ENCODE data around the gene DHRS4L2. TPM values are rescaled to one million over a fixed set of nuclear protein-coding genes. Genes with fewer than 3 reads are reported as not detected.
"Not testable (repeated sequence)": the region's sequence is repeated elsewhere in the genome, so short reads cannot be mapped to it uniquely, and the experiment has no call there.

DHRS4L2 gene
- total RNA-seq, 2 donors from 2014 or later: 10.6 to 17.6 TPM

DNA sequence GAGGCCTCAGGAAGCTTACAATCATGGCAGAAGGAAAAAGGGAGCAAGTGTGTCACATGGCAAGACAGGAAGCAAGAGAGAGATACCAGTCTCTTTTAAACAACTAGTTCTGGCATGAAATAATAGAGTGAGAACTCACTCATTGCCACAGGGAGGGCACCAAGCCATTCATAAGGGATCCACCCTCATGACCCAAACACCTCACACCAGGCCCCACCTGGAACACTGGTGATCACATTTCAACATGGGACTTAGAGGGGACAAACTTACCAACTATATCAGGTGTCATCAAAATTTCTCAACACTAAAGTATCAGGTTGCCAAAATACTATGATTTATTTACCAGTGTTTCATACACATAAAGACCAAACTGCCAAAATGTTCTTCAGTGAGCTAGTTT lies 7.3 kb downstream of the DHRS4L2 start:
- not testable (repeated sequence) for H3K27ac ChIP-seq; H3K36me3 ChIP-seq; DNase-seq (ENCODE audit: low spot score); H3K4me3 ChIP-seq; H3K4me1 ChIP-seq; H3K9me3 ChIP-seq; H3K27me3 ChIP-seq

- not testable (repeated sequence) for H3K36me3 ChIP-seq; H3K4me3 ChIP-seq; H3K27me3 ChIP-seq; H3K9me3 ChIP-seq; H3K27ac ChIP-seq; H3K4me1 ChIP-seq; DNase-seq (ENCODE audit: low spot score)
Measured at GRCh38 chr14:23996825-23997224, 8.1 kb downstream of the DHRS4L2 start.

DNA sequence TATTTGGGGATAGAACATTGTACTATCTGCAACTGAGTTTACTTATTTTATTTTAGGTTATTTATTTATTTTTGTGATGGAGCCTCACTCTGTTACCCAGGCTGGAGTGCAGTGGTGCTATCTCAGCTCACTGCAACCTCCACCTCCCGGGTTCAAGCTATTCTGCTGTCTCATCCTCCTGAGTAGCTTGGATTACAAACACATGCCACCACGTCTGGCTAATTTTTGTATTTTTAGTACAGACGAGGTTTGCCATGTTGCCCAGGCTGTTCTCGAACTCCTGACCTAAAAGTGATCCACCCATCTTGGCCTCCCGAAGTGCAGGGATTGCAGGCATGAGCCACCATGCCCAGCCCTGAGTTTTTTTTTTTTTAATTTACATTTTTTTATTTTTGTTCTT lies 10.9 kb downstream of the DHRS4L2 start:
- H3K4me3 ChIP-seq; H3K27me3 ChIP-seq; H3K27ac ChIP-seq; DNase-seq (ENCODE audit: low spot score); H3K4me1 ChIP-seq; H3K36me3 ChIP-seq; H3K9me3 ChIP-seq: not testable (repeated sequence)

DNA sequence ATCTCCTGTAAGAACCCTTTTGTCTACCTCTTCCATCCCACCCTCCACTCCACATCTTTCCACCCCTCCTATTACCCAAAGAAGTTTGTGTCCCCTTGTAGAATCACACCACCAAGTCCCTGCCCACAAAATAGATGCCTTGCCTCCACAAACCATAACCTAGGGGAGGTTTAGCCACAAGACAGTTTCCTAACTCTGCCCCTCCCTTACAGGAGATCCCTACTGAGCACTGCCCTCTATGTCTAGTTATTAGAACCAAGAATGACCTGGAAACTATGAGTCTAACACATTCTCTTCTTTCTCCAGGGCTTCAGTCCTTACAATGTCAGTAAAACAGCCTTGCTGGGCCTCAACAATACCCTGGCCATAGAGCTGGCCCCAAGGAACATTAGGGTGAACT lies 12.3 kb downstream of the DHRS4L2 start:
- H3K27ac ChIP-seq, H3K4me3 ChIP-seq, H3K4me1 ChIP-seq: not testable (repeated sequence)

DNA sequence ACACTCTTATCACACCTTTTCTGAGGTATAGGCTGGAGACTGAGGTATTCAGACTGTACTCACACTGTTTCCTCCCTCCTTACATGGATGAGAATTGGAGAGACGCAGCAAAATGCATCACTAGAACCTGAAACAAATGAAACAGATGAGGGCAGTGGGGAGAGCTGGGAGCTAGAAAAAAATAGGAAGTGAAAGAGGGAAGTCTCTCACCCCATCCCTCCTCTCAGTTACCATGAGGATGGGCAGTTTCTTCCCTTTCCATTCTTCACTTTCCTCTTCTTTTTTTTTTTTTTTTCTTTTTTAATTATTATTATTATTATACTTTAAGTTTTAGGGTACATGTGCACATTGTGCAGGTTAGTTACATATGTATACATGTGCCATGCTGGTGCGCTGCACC lies 12.9 kb downstream of the DHRS4L2 start:
- H3K27ac ChIP-seq; H3K36me3 ChIP-seq; H3K9me3 ChIP-seq; DNase-seq (ENCODE audit: low spot score); H3K4me1 ChIP-seq; H3K27me3 ChIP-seq; H3K4me3 ChIP-seq: not testable (repeated sequence)

More for the DNA sequence above, 12.3 kb downstream of the DHRS4L2 start:
- not testable (repeated sequence) for H3K27me3 ChIP-seq; H3K36me3 ChIP-seq; DNase-seq (ENCODE audit: low spot score); H3K9me3 ChIP-seq

GRCh38 chr14:24006471-24006816 lies 17.7 kb downstream of the DHRS4L2 start:
- DNase-seq (ENCODE audit: low spot score); H3K4me1 ChIP-seq; H3K9me3 ChIP-seq; H3K27me3 ChIP-seq; H3K36me3 ChIP-seq: not testable (repeated sequence)
- peak overlapping the region in 1 of 2 donors; percentile 51 for H3K4me3 ChIP-seq
- peak overlapping the region in 1 of 2 donors; percentile 42 for H3K27ac ChIP-seq

GRCh38 chr14:24006817-24007652 lies 18.3 kb downstream of the DHRS4L2 start:
- not testable (repeated sequence) for H3K9me3 ChIP-seq; H3K27me3 ChIP-seq; DNase-seq (ENCODE audit: low spot score); H3K36me3 ChIP-seq; H3K4me1 ChIP-seq
- Histone ChIP-seq H3K27ac (peak overlapping the region in 1 of 2 donors; percentile 42), H3K4me3 (peak overlapping the region in 1 of 2 donors; percentile 51)

DNA sequence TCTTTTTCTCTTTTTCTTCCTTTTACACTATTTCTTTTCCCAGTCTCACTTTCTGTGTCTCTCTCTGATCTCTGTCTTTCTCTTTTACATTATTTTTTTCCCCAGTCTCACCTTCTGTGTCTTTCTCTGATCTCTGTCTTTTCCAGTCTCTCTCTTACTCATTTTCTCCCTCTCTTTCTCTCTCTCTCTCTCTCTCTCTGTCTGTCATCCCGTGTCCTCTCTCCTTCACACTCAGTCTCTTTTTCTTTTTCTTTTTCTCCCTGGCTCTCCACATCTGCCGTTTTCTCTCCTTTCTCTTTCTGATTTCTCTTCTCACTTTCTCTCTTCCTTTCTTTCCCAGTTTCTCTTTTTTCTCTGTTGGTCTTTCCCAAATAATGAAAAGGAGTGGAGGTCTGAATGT lies 22.3 kb downstream of the DHRS4L2 start:
- Histone ChIP-seq H3K27me3 (no peaks in the 10 kb centered on the region), H3K9me3 (no peaks in the 10 kb centered on the region), H3K36me3 (no peaks in the 10 kb centered on the region), H3K27ac (no peak overlapping the region), H3K4me3 (no peak overlapping the region), H3K4me1 (peaks cover 0 to 4% of the 10 kb centered on the region in 2 donors)
- TF ChIP-seq, protein P1, sequence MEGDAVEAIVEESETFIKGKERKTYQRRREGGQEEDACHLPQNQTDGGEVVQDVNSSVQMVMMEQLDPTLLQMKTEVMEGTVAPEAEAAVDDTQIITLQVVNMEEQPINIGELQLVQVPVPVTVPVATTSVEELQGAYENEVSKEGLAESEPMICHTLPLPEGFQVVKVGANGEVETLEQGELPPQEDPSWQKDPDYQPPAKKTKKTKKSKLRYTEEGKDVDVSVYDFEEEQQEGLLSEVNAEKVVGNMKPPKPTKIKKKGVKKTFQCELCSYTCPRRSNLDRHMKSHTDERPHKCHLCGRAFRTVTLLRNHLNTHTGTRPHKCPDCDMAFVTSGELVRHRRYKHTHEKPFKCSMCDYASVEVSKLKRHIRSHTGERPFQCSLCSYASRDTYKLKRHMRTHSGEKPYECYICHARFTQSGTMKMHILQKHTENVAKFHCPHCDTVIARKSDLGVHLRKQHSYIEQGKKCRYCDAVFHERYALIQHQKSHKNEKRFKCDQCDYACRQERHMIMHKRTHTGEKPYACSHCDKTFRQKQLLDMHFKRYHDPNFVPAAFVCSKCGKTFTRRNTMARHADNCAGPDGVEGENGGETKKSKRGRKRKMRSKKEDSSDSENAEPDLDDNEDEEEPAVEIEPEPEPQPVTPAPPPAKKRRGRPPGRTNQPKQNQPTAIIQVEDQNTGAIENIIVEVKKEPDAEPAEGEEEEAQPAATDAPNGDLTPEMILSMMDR (IDR thresholded peaks at IDR 0.05): no peak
- DNase-seq (ENCODE audit: low spot score): no peak

DNA sequence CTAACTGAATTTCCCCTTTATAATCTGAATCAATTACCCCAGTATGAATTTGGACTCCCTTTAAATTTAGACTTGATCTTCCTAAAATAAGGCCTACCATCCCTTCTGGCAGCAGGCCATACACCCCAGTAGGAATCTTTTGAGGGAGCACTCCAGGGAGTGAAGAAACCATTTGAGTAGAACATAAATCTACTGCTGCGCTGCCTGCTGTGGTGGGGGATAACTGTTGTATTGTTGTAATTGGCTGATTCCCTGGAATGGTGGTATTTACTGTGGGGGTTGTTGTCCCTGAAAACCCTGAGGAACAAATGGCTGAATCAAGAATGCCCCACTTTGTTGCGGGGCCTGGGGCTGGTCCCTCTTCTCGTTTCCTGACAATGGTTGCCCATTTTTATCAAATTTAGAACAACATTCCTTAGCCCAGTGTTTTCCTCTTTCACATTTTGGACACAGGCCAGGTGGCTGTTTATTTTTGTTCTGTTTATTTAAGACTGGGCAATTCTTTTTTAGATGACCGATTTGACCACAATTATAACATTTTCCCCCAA lies 24.1 kb downstream of the DHRS4L2 start:
- not testable (repeated sequence) for H3K4me1 ChIP-seq

More for the DNA sequence above, 24.1 kb downstream of the DHRS4L2 start:
- DNase-seq (ENCODE audit: low spot score); H3K27ac ChIP-seq; H3K9me3 ChIP-seq; H3K4me3 ChIP-seq; H3K27me3 ChIP-seq; H3K36me3 ChIP-seq: not testable (repeated sequence)
